T-cell (primary cell): Measurements from ENCODE around the gene KCTD11. TPM values are rescaled to one million over a fixed set of nuclear protein-coding genes. Genes with fewer than 3 reads are reported as not detected.
A peak's percentile ranks its signal among the peaks of the same experiment; 100 is the strongest.

Source experiments
- ATAC-seq, 4 experiments: fragments of 200-7000 bp in 3 of 4; fragments of 150-1000 bp in 1 of 4; cut with Tn5 transposase; replicated peaks in 1 of 4; 1 replicate in 3 of 4; 2 replicates in 1 of 4; pipeline ENCODE4 v1.10.0; 2021; ENCODE audit warnings: moderate library complexity in 3 of 4, mild to moderate bottlenecking in 2 of 4, moderate number of reproducible peaks in 1 of 4
- CTCF ChIA-PET, 2 donors: fragments of 300-600 bp; sonication (Branson Sonifier 250); formaldehyde crosslinking; loops; one replicate each; lab custom pipeline; 2022; ENCODE audit warnings: antibody characterized with exemption in 2 of 2; lab: Charles Lee
- POLR2A ChIA-PET, 2 donors: fragments of 300-600 bp; sonication (Branson Sonifier 250); formaldehyde crosslinking; loops; one replicate each; lab custom pipeline; 2022; ENCODE audit warnings: antibody characterized with exemption in 2 of 2; lab: Charles Lee
- DNase-seq, 35 experiments: peaks; one replicate each; pipeline versions ENCODE4 v3.0.0 to v3.0.0-alpha.2; 2013 to 2023
- H3K27ac ChIP-seq: one replicate; pipeline ENCODE4 v1.5.1; 2013; ENCODE audit warnings: low read length
- H3K27me3 ChIP-seq, 2 experiments: replicated peaks in 1 of 2; 1 replicate in 1 of 2; 2 replicates in 1 of 2; pipeline versions ENCODE4 v1.6.1 to v1.7.0; 2013; ENCODE audit warnings: low read length in 1 of 2, mixed read lengths in 1 of 2; ENCODE audit not compliant: control insufficient read depth in 2 of 2, insufficient read depth in 2 of 2; ENCODE audit errors: extremely low read depth in 1 of 2
- H3K36me3 ChIP-seq, 2 donors: 1 replicate in 1 of 2; 2 replicates in 1 of 2; pipeline versions ENCODE4 v1.6.1 to v1.7.0; 2013; ENCODE audit warnings: low read length in 1 of 2; ENCODE audit not compliant: control insufficient read depth in 2 of 2, insufficient read depth in 1 of 2; ENCODE audit errors: extremely low read depth in 1 of 2
- H3K4me1 ChIP-seq, 2 experiments: 1 replicate in 1 of 2; 2 replicates in 1 of 2; pipeline versions ENCODE4 v1.6.1 to v1.7.0; 2013; ENCODE audit warnings: low read length in 2 of 2, mixed read lengths in 1 of 2; ENCODE audit not compliant: insufficient read depth in 2 of 2, control insufficient read depth in 1 of 2; ENCODE audit errors: extremely low read depth in 1 of 2
- H3K4me3 ChIP-seq, 2 donors: 1 replicate in 1 of 2; 2 replicates in 1 of 2; pipeline versions ENCODE4 v1.5.1 to v1.7.0; 2013; ENCODE audit warnings: mild to moderate bottlenecking in 2 of 2, low read length in 1 of 2, moderate library complexity in 1 of 2; ENCODE audit not compliant: control insufficient read depth in 1 of 2; ENCODE audit errors: extremely low read depth in 1 of 2
- H3K9me3 ChIP-seq: 2 replicates; pipeline ENCODE4 v1.7.0; 2013
- H3K27ac Mint-ChIP-seq, 2 donors: one replicate each; pipeline ENCODE4 v1.8.0; 2020 to 2021; ENCODE audit warnings: mild to moderate bottlenecking in 2 of 2, mixed read lengths in 2 of 2
- H3K27me3 Mint-ChIP-seq, 2 donors: one replicate each; pipeline ENCODE4 v1.8.0; 2021 to 2022; ENCODE audit warnings: mixed read lengths in 2 of 2
- H3K36me3 Mint-ChIP-seq: one replicate; pipeline ENCODE4 v1.8.0; 2021; ENCODE audit warnings: mixed read lengths
- H3K4me1 Mint-ChIP-seq, 3 donors: one replicate each; pipeline ENCODE4 v1.8.0; 2020 to 2022; ENCODE audit warnings: mixed read lengths in 3 of 3, mild to moderate bottlenecking in 1 of 3
- H3K4me3 Mint-ChIP-seq, 3 donors: one replicate each; pipeline ENCODE4 v1.8.0; 2020 to 2022; ENCODE audit warnings: mild to moderate bottlenecking in 3 of 3, mixed read lengths in 3 of 3, moderate library complexity in 3 of 3
- H3K9me3 Mint-ChIP-seq, 3 donors: one replicate each; pipeline ENCODE4 v1.8.0; 2020 to 2022; ENCODE audit warnings: mixed read lengths in 3 of 3
- WGBS: methylation state at CpG from one replicate; pipeline ENCODE4 v1.1.5; 2013; ENCODE audit warnings: missing lambda C conversion rate; ENCODE audit not compliant: insufficient coverage; 5-methylcytosine and 5-hydroxymethylcytosine counted together
- total RNA-seq, 35 experiments: library from RNA in 6 of 35; stranded (reverse) in 6 of 35; fragments of 120-200 nt in 1 of 35; gene quantifications; one replicate each; pipeline versions ENCODE4 v1.2.1 to v1.2.4 and lab custom pipeline; 2013 to 2026

Gene KCTD11
- total RNA-seq, 5 donors from 2014 or later (not counting 1 experiment from before 2014, with no cell fraction given): 2.4 to 7.3 (median 4.8) TPM

GRCh38 chr17:7327056-7327455 is 24.9 kb upstream of the KCTD11 start:
- WGBS: 100% methylated on average over 1 of the region's 7 CpGs
- Mint-ChIP-seq H3K4me1 (peaks cover 25 to 39% (median 32%) of the 10 kb centered on the region in 3 donors), H3K4me3 (no peak overlapping the region), H3K9me3 (no peaks in the 10 kb centered on the region), H3K27ac (no peak overlapping the region), H3K27me3 (no peaks in the 10 kb centered on the region), H3K36me3 (peaks cover 8% of the 10 kb centered on the region)
- Histone ChIP-seq H3K36me3 (peaks cover 19 to 46% of the 10 kb centered on the region in 2 donors), H3K9me3 (no peaks in the 10 kb centered on the region), H3K27me3 (no peaks in the 10 kb centered on the region), H3K27ac (no peak overlapping the region), H3K4me1 (peaks cover 6 to 42% of the 10 kb centered on the region in 2 experiments), H3K4me3 (no peak overlapping the region)
- ChIA-PET POLR2A (no interaction called here), CTCF (interaction anchor here in 1 of 2 donors (0.8 kb wide), 1 partner anchor 10 kb away, joined by 5 read pairs; no protein-coding TSS in a partner anchor)
- ATAC-seq: no peak
- no peak for DNase-seq

- Mint-ChIP-seq H3K36me3 (peaks cover 4% of the 10 kb centered on the region), H3K27ac (no peak overlapping the region), H3K27me3 (no peaks in the 10 kb centered on the region), H3K4me1 (peaks cover 29 to 43% (median 37%) of the 10 kb centered on the region in 3 donors), H3K4me3 (peak overlapping the region in 2 of 3 donors; percentile 83 to 94), H3K9me3 (no peaks in the 10 kb centered on the region)
- no peak overlapping the region for H3K27ac ChIP-seq
- H3K4me1 ChIP-seq: peaks cover 11 to 46% of the 10 kb centered on the region in 2 experiments
- ChIA-PET CTCF (no interaction called here), POLR2A (no interaction called here)
- H3K4me3 ChIP-seq: no peak overlapping the region
- DNase-seq (no peak), ATAC-seq (no peak)
- H3K36me3 ChIP-seq: peaks cover 15 to 42% of the 10 kb centered on the region in 2 donors
- no peaks in the 10 kb centered on the region for H3K27me3 ChIP-seq
- WGBS: 94% methylated on average over 11 of the region's 17 CpGs
- no peaks in the 10 kb centered on the region for H3K9me3 ChIP-seq
These were observed 24.5 kb upstream of the KCTD11 start for GRCh38 chr17:7327501-7327900.

GRCh38 chr17:7328009-7328408 is 24.0 kb upstream of the KCTD11 start:
- no peaks in the 10 kb centered on the region for H3K27me3 Mint-ChIP-seq
- ATAC-seq: no peak
- H3K36me3 ChIP-seq: peaks cover 13 to 37% of the 10 kb centered on the region in 2 donors
- peaks cover 2% of the 10 kb centered on the region for H3K36me3 Mint-ChIP-seq
- peak overlapping the region; percentile 83 to 95 (median 94) for H3K4me3 Mint-ChIP-seq
- peak overlapping the region; percentile 85 to 86 for H3K27ac Mint-ChIP-seq
- H3K4me1 Mint-ChIP-seq: peaks cover 34 to 47% (median 42%) of the 10 kb centered on the region in 3 donors
- no peaks in the 10 kb centered on the region for H3K9me3 ChIP-seq
- ChIA-PET CTCF (interaction anchor here in 1 of 2 donors (1.0 kb wide), 1 partner anchor 8 kb away, joined by 3 read pairs; the partner anchor contains the start of gene ACAP1), POLR2A (interaction anchor here in 1 of 2 donors (0.6 kb wide), 1 partner anchor 9 kb away, joined by 3 read pairs; no protein-coding TSS in a partner anchor)
- H3K4me1 ChIP-seq: peaks cover 11 to 50% of the 10 kb centered on the region in 2 experiments
- WGBS: 100% methylated on average over 1 of the region's 1 CpG
- no peak for DNase-seq
- H3K27ac ChIP-seq: peak overlapping the region; percentile 16
- H3K27me3 ChIP-seq: no peaks in the 10 kb centered on the region
- no peaks in the 10 kb centered on the region for H3K9me3 Mint-ChIP-seq
- H3K4me3 ChIP-seq: no peak overlapping the region

GRCh38 chr17:7328840-7329373 is 23.1 kb upstream of the KCTD11 start, which contains the start of gene NEURL4:
Gene NEURL4 (minus strand): TSS chr17:7329335. CDS start chr17:7329312, 23 bp downstream.
- ATAC-seq: peak; percentile 65 to 73 (median 68)
- H3K9me3 ChIP-seq: no peaks in the 10 kb centered on the region
- DNase-seq: peak in 6 of 35 experiments; percentile 14 to 56 (median 22)
- H3K4me1 ChIP-seq: peaks cover 11 to 56% of the 10 kb centered on the region in 2 experiments
- peak within 1 kb of the TSS; percentile 92 to 99 for H3K4me3 ChIP-seq
- peaks cover 42 to 51% (median 47%) of the 10 kb centered on the region in 3 donors for H3K4me1 Mint-ChIP-seq
- no peaks in the 10 kb centered on the region for H3K9me3 Mint-ChIP-seq
- peak within 1 kb of the TSS; percentile 94 to 95 (median 94) for H3K4me3 Mint-ChIP-seq
- H3K27me3 ChIP-seq: no peaks in the 10 kb centered on the region
- no peaks in the 10 kb centered on the region for H3K27me3 Mint-ChIP-seq
- peak within 1 kb of the TSS; percentile 98 for H3K27ac Mint-ChIP-seq
- H3K36me3 ChIP-seq: peaks cover 9 to 28% of the 10 kb centered on the region in 2 donors
- WGBS: under 1% methylated on average over 42 of the region's 50 CpGs
- H3K27ac ChIP-seq: peak within 1 kb of the TSS; percentile 90
- POLR2A ChIA-PET: interaction anchor here (0.6 to 1.3 kb wide), 2 partner anchors 8 to 254 kb away, joined by 3 to 5 read pairs; partner anchors contain the start of gene MPDU1 (in 1 of the 2)
- CTCF ChIA-PET: interaction anchor here (0.9 to 1.6 kb wide), 7 partner anchors 8 to 358 kb away, joined by 3 to 8 read pairs (median 6); partner anchors contain the start of genes ACAP1 (in 1 of the 2), GPS2 (in 1 of the 2), TMEM102 (in 1 of the 2) and TP53 (in 1 of the 2)
- peaks cover 2% of the 10 kb centered on the region for H3K36me3 Mint-ChIP-seq

GRCh38 chr17:7329374-7329996 is 22.5 kb upstream of the KCTD11 start:
- H3K27me3 Mint-ChIP-seq: no peaks in the 10 kb centered on the region
- CTCF ChIA-PET: interaction anchor here in 1 of 2 donors (0.5 to 1.6 kb wide), 15 partner anchors 9 to 357 kb away, joined by 3 to 8 read pairs (median 3); partner anchors contain the start of genes GABARAP, GPS2, POLR2A and TMEM102
- DNase-seq (peak; percentile 91 to 99 (median 96)), ATAC-seq (peak; percentile 66 to 80 (median 71))
- Histone ChIP-seq H3K4me1 (peaks cover 11 to 56% of the 10 kb centered on the region in 2 experiments), H3K4me3 (peak overlapping the region; percentile 92 to 99), H3K36me3 (peaks cover 9 to 23% of the 10 kb centered on the region in 2 donors), H3K9me3 (no peaks in the 10 kb centered on the region), H3K27ac (peak overlapping the region; percentile 90), H3K27me3 (no peaks in the 10 kb centered on the region)
- peaks cover 44 to 48% (median 45%) of the 10 kb centered on the region in 3 donors for H3K4me1 Mint-ChIP-seq
- peak overlapping the region; percentile 94 to 95 (median 94) for H3K4me3 Mint-ChIP-seq
- 0% methylated on average over 38 of the region's 43 CpGs for WGBS
- peaks cover 2% of the 10 kb centered on the region for H3K36me3 Mint-ChIP-seq
- POLR2A ChIA-PET: interaction anchor here (0.5 to 1.3 kb wide), 8 partner anchors 13 to 275 kb away, joined by 3 to 7 read pairs (median 4); partner anchors contain the start of genes MPDU1 (in 1 of the 2) and TMEM102 (in 1 of the 2)
- H3K9me3 Mint-ChIP-seq: no peaks in the 10 kb centered on the region
- peak overlapping the region; percentile 98 for H3K27ac Mint-ChIP-seq
